T-helper 2 cell (primary cell): ENCODE data around the gene RAB44.
"Not testable (repeated sequence)": the region's sequence is repeated elsewhere in the genome, so short reads cannot be mapped to it uniquely, and the experiment has no call there.

ENCODE experiments used
- DNase-seq, 5 experiments: peaks; one replicate each; pipeline versions ENCODE4 v3.0.0 to v3.0.0-alpha.2; 2012 to 2022

Gene RAB44

DNA sequence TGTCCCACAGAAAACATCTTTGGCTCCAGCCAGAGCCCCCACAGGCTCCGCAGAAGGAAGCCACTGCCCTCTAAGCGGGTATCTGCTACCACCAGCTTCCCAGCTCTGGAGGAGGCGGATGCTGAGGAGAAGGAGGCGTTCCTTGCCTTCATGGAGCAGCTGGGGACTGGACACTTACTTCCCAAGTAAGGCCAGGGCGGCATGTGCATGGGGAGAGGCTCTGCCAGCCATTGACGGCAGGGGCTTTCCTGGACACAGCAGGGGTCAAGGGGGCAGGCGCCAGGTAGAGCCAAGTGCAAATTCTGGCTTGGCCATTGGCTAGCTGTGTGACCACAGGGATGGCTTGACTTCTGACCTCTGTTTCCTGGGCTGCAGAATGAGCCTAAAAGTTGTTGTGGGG, 17.8 kb downstream of the RAB44 start:
- no peak for DNase-seq

DNA sequence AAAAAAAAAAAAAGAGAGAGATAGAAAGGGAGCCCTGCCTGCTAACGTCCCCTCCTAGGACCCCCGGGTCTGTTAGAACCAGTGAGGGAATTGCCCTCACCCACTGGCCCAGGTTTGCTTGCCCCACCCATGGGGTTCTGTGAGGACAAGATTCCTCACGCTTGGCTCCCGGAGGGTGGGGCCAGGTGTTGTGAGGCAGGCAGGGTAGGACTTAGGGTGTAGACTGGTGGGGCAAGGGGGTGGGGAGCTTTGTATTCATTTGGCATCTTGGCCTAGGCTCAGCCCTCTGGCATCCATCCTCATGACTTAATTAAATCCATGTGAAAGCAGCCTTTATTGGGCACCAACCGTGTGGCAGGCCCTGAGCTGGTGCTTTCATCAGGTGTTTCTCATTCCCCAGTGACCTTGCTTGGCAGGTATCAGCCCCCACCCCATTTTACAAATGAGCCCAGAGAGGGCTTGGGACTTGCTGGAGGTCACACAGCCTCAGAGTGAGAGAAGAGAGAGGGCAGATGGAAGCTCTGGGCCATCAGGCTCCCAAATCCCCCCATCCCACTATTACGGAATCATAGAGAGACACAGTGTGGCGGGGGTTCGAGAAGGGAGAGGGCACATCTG, 19.0 kb downstream of the RAB44 start:
- no peak for DNase-seq

GRCh38 chr6:36717231-36717825, 19.7 kb downstream of the RAB44 start:
- DNase-seq = no peak

DNA sequence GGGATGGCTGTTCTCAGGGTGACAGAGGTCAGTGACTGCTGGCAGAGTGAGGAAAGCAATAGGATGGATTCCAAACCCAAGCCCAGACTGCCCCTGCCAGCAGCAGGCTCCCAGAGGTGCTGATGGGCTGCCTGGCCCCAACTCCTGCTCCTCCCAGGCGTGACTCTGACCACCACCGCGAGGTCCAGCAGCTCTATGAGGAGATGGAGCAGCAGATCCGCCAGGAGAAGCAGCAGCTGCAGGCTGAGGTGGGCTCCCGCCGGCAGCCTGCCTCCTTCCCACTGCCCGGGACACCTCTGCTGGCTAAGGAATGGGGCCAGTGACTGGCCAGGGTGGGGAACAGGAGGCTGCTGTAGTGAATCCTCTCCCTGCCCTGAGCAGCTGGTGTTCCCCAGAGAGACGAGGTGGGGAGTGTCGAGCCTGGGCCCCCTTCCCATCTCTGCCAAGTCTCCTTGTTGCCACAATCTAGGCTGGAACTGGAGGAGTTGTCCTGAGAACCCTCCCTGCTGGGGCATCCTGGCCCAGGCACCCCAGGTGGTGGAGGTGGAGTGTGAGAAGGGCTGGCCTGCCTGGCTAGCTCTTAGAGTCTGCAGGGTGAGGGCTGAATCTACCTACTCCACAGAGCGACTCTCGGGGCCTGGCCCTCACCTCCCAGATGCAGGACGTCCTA, 20.4 kb downstream of the RAB44 start:
- no peak for DNase-seq

- no peak for DNase-seq
Measured at GRCh38 chr6:36718560-36718959, 20.9 kb downstream of the RAB44 start.

DNA sequence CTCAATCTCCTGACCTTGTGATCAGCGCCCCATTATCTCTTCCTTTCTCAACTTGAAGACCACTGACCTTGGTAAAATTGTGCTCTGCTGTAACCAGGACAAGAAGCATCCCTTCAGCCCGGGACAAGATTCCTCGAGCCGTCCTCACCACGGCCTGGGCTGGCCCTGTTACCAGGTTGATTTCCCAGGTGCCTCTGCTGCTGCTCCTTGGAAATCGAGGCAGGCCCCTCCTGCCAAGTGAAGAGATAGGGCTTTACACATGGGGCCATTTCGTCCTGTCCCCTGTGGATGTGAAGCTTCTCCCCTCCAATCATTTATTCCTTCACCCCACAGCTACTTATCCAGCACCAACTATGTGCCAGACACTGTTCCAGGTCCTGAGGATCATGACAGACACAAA, 21.5 kb downstream of the RAB44 start:
- DNase-seq = no peak

DNA sequence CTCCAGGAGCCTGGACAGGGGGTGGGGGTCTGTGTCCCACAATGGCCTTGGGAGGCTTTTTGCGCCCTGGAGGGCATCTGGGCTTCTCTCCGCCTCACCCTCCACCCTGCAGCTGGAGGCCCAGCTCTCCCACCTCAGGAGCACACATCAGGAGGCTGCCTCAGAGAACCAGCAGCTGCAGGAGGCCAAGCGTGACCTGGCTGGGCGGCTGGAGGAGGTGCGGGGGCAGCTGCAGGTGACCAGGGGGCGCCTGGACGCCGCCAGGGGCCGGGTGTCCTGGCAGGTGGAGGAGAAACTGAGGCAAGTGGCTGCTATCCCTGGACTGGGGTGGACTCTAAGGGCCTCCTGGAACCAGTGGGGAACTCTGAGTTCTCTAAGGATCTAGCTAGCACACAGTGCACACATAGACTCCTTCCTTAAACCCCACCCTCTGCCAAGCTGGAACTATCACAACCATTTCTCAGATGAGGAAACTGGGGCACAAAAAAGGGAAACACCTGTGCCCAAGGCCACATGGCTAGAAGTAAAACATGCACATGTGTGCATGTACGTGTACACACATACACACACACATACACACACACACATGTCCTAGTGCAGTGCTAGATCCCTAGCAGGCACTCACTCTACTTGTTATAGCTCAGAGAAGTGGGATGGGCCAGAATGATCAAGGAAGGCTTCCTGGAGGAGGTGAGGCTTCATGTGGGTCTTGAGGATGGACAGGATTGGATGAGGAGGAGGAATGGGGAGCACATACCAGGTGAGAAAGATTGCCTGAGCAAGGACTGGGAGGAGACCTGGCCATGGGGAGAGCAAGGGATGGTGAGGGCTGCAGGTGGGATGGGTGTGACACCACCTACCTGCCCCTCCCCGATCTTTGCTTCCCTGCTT, 22.9 kb downstream of the RAB44 start:
- no peak for DNase-seq

GRCh38 chr6:36721369-36722140, 23.9 kb downstream of the RAB44 start:
- DNase-seq = no peak

- no peak for DNase-seq
Measured at GRCh38 chr6:36722365-36722764, 24.7 kb downstream of the RAB44 start.

GRCh38 chr6:36722879-36723278, 25.3 kb downstream of the RAB44 start:
- DNase-seq = no peak

DNA sequence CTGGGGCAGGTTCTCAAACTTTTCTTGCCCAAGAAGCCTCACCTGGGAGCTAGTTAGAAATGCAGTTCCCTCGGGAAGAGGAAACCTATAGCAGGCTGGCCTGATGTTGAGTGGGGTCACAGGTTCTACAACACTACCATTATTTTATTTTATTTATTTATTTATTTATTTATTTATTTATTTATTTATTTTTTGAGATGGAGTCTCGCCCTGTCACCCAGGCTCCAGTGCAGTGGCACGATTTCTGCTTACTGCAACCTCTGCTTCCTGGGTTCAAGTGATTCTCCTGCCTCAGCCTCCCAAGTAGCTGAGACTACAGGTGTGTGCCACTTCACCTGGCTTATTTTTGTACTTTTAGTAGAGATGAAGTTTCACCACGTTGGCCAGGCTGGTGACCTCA, 26.4 kb downstream of the RAB44 start:
- not testable (repeated sequence) for DNase-seq

GRCh38 chr6:36724514-36725390, 27.1 kb downstream of the RAB44 start:
- DNase-seq = peak in 3 of 5 experiments; percentile 13 to 31 (median 22)

DNA sequence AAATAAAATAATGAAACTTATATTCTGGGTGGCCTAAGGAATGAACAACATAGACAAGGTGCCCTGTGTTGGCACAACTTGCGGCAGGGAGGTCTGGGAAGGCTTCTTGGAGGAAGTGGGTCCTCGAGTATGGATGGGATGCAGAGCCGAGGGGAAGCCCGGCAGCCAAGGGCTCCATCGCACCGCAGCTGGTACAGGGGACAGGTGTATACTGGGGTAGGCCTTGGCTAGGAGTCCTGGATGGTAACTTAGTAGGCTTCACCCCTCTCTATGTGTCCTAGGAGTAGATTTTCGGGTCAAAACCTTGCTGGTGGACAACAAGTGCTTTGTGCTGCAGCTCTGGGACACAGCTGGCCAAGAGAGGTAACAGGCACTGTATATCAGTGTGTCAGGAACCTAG, 28.0 kb downstream of the RAB44 start:
- no peak for DNase-seq

GRCh38 chr6:36727505-36728021, 29.9 kb downstream of the RAB44 start:
- DNase-seq = peak in 1 of 5 experiments; percentile 22

DNA sequence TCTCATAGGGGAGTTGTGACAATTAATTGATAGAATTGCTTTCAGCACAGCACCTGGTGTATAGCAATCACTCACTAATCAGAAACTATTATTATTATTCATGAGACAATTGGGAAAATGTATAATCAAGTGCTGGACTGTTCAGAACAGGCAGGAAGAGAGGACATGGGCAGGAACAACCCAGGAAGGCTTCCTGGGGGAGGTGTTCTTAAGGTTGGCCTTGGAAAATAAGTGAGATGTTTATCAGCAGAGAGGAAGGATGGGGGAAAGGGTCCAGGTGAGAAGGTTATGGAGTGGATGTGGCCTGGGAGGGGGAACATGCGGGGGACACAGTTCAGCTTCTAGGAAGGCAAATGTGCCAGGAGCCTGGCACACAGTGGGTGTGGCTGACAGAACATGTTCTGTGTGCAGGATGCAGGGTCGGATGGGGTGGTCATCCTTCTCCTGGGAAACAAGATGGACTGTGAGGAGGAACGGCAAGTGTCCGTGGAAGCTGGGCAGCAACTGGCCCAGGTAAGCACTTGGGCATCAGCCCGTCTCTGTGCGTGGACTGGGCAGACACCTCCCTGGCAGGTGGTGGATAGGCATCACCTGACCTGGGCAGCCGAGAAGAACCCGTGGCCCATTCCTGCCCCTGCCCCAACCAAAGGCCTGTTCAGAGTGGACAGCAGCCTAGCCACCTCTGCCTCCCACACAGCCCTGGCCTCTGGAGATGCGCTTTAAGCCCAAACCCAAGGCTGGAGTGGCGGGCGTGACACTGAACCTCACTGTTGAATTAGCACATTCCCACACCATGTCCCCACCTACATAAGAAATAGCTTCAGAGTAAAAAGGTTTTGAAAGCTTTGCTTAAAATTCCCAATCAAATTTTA, 30.9 kb downstream of the RAB44 start:
- DNase-seq = no peak

GRCh38 chr6:36729161-36729524, 31.5 kb downstream of the RAB44 start:
- DNase-seq = no peak

DNA sequence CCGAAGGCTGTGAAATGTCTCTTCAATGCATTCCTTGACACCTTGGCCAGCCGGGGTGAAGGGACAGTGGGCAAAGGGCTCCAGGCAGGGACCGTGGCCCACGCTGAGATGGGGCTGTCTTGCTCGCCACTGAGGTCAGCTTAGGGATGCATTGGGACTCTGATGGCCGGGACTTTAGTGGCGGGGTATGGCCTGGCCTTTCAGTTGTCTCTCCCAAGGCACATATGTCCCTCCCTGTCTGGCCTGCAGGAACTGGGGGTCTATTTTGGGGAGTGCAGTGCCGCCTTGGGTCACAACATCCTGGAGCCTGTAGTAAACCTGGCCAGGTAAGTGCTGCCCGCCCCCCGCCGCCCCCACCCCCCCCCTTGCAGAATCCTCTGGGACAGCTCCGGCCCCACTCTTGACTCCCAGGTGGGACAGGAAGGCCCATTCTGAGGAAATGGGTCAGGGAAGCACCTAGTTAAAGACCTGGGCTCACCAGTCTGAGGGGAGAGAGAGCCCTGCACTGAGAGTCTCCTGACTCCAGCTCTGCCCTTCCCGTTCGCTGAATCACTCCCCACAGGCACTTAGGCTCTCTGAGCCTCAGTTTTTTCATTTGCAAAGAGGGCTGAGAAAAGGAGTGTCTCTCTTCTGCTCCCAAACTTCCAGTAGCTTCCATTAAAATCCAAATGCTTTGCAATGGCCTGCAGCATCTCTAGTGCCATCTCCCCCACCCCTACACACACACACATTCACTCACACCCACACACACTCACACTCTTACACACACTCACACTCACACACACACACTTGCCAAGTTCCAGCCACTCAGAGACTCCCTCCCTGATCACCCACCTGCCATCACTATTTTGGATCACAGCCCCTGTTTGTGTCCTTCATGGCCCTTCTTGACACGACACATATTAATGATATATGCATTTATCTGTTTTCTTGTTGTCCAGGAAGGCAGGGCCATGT, 33.1 kb downstream of the RAB44 start:
- DNase-seq = no peak

DNA sequence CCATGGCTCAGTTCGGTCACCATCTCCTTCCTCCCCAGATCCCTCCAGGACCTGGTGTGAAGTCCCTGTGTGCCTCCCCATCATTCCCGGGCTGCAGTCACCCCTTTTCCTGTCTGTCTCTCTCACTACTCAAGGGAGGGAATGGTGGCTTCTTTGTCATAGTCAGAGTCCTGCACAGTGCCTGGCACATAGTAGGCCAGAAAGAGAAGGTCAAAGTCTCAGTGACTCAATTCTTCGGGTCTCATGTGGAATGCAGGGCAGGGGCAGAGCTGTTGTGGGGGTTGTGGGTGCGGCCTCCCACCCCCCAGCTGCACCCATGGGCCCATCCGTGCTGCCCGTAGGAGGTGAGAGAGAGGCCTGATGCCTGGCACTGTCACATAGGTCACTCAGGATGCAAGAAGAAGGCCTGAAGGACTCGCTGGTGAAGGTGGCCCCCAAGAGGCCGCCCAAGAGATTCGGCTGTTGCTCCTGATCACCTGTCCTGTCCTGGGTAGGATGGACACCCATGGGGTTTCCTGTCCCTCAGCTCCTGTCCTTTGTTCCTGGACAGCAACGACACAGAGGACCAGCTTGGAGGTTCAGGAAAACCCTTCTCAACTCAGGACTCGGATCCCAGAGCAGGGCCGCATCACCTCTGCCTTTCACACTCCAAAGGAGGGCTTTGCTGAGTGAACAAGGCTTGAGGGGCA, 34.1 kb downstream of the RAB44 start:
- no peak for DNase-seq
